Measurements from ENCODE around the gene FUT8. TPM values are rescaled to one million over a fixed set of nuclear protein-coding genes. Genes with fewer than 3 reads are reported as not detected.

Gene FUT8
- total RNA-seq, 1 donor from 2014 or later = 7.8 TPM

GRCh38 chr14:65513671-65514070 is 101.1 kb downstream of the FUT8 start:
- intact Hi-C loops (cut with micrococcal nuclease) = no loop called here
- H3K4me1 ChIP-seq = no peaks in the 10 kb centered on the region
- H3K36me3 ChIP-seq = no peaks in the 10 kb centered on the region
- H3K4me3 ChIP-seq = no peak overlapping the region
- peaks cover 15% of the 10 kb centered on the region for H3K9me3 ChIP-seq (replicated peaks)
- TF ChIP-seq CTCF (IDR thresholded peaks at IDR 0.05; ENCODE audit: borderline replicate concordance) = no peak
- H3K27ac ChIP-seq (replicated peaks) = no peak overlapping the region
- no peaks in the 10 kb centered on the region for H3K27me3 ChIP-seq (ENCODE audit: low read depth)
- DNase-seq = no peak

- Histone ChIP-seq H3K4me3 (no peak overlapping the region), H3K4me1 (no peaks in the 10 kb centered on the region), H3K27me3 (ENCODE audit: low read depth) (no peaks in the 10 kb centered on the region), H3K9me3 (replicated peaks) (no peaks in the 10 kb centered on the region), H3K27ac (replicated peaks) (no peak overlapping the region), H3K36me3 (no peaks in the 10 kb centered on the region)
- no peak for DNase-seq
- TF ChIP-seq CTCF (IDR thresholded peaks at IDR 0.05; ENCODE audit: borderline replicate concordance) = no peak
- intact Hi-C loops (cut with micrococcal nuclease) = no loop called here
Observed at GRCh38 chr14:65517635-65518542, 105.4 kb downstream of the FUT8 start.

- DNase-seq = no peak
- no peaks in the 10 kb centered on the region for H3K36me3 ChIP-seq
- H3K4me1 ChIP-seq = no peaks in the 10 kb centered on the region
- no peak overlapping the region for H3K27ac ChIP-seq (replicated peaks)
- no peak for TF ChIP-seq CTCF (IDR thresholded peaks at IDR 0.05; ENCODE audit: borderline replicate concordance)
- no peaks in the 10 kb centered on the region for H3K27me3 ChIP-seq (ENCODE audit: low read depth)
- H3K4me3 ChIP-seq = no peak overlapping the region
- intact Hi-C loops (cut with micrococcal nuclease) = no loop called here
- H3K9me3 ChIP-seq (replicated peaks) = peaks cover 51% of the 10 kb centered on the region
Observed at GRCh38 chr14:65528069-65528468, 115.5 kb downstream of the FUT8 start.

GRCh38 chr14:65531148-65531547 is 118.6 kb downstream of the FUT8 start:
- peaks cover 57% of the 10 kb centered on the region for H3K9me3 ChIP-seq (replicated peaks)

GRCh38 chr14:65533736-65534404 is 121.3 kb downstream of the FUT8 start:
- Histone ChIP-seq H3K4me3 (no peak overlapping the region), H3K27me3 (ENCODE audit: low read depth) (no peaks in the 10 kb centered on the region), H3K27ac (replicated peaks) (no peak overlapping the region), H3K9me3 (replicated peaks) (peaks cover 47% of the 10 kb centered on the region), H3K36me3 (peaks cover under 1% of the 10 kb centered on the region), H3K4me1 (no peaks in the 10 kb centered on the region)
- DNase-seq = no peak
- no peak for TF ChIP-seq CTCF (IDR thresholded peaks at IDR 0.05; ENCODE audit: borderline replicate concordance)
- intact Hi-C loops (cut with micrococcal nuclease) = no loop called here

More at GRCh38 chr14:65531148-65531547, 118.6 kb downstream of the FUT8 start:
- intact Hi-C loops (cut with micrococcal nuclease) = no loop called here
- H3K36me3 ChIP-seq = no peaks in the 10 kb centered on the region
- H3K4me1 ChIP-seq = no peaks in the 10 kb centered on the region
- no peaks in the 10 kb centered on the region for H3K27me3 ChIP-seq (ENCODE audit: low read depth)
- TF ChIP-seq CTCF (IDR thresholded peaks at IDR 0.05; ENCODE audit: borderline replicate concordance) = no peak
- no peak overlapping the region for H3K4me3 ChIP-seq
- no peak for DNase-seq
- H3K27ac ChIP-seq (replicated peaks) = no peak overlapping the region
